NCI-H1436 (cell line): ENCODE measurements around the gene PARVA.
A peak's percentile ranks its signal among the peaks of the same experiment; 100 is the strongest.

ENCODE experiments used
- DNase-seq: peaks from one replicate; lab custom pipeline; 2025; lab: John Stamatoyannopoulos, UW

PARVA gene

DNA sequence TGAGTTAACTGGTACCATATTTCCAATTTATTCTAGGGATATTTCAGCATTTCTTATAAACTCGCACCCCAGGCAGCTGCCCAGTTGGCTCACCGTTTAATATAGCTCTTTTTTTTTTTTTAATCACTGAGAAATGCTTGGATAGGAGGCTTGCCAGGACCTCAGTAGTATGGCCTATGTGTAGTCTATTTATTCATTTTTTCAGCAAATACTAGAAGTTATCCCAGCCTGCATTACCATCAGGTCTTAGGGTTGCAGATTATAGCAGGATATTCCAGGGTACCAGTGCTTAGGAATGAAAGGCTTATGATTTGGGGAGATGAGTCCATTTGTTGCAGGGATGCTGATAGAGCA is 26.6 kb downstream of the PARVA start:
- DNase-seq, result no peak

DNA sequence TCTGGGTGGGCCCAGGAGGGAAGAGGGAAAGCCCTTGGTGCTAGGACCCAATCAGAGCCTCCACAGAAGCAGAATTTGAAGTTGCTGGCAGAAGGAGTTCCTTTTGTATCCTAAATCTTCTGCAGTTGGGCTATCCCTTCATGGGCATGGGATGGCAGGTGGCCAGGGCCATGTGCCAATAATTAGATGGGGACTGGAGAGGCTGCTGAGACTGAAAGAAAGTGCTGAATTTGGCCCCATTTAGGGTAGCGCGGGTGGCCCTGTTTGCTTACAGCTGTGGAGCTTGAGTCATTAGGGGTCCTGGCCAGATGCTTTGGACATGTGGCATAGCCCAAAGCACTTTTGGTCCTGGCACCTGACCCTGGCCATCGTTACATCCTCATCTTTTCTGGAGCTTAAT is 27.1 kb downstream of the PARVA start:
- DNase-seq, result no peak

DNA sequence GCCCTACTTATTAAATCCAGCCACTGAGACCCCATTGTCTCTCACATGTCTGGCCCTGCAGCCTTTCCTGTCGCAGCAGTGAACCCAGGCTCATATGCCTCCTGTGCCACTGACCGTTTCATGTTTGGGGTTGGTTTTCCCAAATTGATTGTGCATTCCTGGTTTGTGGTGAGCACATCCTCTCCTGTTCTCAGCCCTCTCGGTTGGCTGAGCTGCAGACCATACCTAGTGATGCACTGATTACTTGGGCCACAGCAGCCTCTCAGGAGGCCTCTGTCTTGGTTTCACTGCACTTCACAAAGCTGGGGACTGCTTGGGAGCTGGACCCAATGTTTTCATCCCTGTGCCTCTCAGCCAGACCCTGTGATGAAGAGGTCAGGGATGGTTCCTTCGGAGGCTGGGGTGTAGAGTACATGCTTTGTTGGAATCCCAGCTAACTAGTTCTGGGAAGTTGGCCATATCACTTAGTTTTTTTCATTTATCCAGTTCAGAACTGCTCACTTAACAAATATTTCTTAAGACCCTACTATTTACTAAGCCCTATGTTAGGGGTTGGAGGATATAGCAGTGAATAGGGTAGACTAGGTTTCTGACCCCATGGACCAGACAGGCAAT is 30.9 kb downstream of the PARVA start:
- DNase-seq, result no peak

DNA sequence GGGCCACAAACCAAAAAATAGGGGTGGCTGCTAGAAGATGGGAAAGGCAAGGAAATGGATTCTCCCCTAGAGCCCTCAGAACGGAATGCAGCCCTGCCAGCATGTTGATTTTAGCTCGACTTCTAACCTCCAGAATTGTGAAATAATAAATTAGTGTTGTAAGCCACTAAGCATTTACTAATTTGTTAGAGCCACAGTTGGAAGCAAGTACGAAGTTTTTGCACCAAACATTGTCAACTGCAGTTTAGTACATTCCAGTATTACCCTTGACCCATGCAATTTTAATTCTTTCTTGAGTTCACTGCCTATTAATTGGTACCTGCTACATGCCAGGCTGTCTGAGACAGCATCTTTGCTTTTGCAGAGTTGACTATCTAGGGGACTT is 32.2 kb downstream of the PARVA start:
- no peak for DNase-seq

DNA sequence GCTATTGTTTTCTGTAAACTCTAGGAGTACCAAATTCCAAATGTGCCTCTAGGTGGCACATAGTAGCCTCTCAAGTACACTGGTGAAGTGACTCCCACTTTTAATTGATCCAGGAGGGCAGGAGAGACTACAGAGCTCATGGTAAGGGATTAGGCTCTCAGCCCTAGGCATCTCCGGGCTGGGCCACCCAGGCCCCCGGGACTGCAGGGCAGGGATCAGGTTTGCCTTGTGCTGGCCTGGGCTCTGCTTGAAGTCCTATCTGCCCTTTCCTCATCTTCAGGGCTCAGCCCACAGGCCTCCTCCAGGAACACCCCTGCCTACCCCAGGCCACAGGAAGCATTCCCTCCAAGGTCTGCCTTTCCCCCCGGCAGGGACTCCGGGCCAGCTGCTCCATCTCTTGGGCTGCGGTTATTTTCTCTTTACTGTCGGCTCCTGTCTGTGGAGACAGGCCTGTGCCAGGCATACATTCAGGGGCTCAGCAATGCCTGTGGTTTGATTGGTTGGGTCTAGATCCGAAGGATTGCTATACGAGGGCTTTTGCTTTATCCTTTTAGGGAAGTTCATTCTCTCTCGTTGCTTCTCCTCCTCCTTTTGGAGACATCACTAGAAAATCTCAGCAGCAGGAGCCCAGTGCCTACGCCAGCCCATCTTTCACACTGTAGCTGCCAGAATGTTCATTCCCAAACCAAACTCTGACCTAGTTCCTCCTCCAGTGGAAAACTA is 32.8 kb downstream of the PARVA start:
- DNase-seq, result no peak

DNA sequence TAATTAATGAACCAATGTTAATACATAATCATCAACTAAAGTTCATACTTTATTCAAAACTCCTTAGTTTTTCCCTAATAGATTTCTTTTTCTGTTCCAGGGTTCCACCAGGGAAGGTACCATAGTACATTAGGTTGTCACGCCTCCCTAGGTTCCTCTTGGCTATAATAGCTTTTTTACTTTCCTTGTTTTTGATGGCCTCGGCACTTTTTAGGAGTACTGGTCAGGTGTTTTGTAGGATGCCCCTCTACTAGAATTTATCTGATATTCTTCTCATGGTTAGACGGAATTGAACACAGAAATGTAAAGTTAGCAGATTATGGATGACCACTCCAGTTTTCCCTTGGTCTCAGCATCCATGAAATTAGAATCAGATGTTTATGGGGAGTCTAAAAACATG is 34.0 kb downstream of the PARVA start:
- DNase-seq, result no peak

DNA sequence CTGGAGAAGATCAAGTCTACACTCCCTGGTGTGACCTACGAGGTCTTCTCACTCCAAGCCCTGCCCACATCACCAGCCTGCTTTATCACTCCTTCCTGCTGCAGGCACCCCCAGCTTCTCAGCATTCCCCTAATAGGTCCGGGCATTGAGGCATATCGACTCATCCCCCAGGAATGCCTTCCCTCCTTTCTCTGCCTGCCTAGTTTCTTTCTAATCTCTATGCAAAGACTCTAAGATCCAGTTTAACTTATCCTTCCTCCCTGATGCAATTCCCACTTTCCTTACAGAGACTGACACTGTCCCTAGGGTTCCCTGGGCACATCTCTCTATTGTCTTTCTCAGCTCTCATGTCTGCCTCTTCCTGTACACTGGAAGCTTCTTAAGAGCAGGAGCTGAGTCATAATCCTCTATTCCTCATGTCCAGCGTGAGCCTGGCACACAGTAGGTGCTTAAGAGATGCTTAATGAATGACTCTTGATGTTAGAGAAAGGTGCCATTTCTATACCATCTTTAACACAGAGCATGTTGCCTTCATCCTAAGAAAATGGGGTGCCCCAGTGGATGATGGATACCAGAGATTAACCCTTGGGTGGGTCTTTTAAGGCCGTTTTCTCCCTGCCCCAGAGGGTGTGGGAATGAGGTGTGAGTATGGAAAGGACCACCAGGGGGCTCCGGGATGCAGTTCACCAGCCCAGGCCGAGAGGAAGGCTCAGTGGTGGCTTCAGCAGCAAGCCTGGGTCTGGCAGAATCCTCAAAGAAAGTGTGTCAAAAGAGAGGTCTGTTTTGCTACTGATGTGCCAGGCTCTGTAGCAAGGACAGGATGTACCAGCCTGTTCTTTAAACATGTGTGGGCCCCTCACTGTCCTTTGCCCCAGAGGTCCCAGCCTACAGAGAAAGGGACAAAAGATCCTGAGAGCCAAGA is 34.7 kb downstream of the PARVA start:
- DNase-seq, result peak; percentile 63

DNA sequence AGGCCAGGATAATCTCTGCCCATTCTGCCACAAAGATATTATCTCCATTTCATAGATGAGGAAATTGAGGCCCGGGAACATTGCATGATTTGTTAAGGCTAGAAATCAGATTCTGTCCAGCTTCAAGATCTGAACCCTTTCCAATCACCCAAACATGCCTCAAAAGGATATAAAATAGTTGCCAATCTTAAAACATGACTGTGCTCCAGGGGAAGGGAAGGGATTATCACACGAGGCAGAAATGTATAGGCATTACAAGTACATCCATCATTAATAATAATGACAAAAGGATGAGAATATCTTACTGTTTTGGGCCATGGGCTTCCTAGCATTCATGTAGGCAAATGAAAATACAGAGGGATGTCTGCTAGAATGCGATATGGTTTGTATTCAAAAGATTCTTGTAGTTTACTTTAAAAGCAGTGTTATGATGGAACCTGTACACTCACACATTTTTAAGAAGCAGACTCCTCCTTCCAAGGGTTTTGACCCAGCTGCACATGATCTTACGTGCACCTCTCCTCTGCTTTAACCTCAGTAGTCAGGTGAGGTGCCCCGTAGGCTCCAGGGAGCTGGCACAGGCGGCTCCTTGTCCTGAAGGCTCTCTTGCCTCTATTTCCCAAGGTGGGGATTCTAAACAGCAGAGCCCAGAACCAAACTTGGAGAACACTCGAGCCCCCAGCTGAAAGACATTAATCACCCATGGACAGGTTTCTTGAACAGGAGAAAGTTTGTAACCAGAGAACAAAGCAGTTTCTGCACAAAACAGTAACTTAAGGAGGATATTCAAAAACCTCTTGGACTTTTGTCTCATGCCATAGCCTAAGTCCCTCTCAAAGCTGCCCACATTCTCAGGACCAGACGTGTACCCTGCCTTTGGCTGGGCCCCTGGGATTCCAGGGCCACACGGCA is 36.0 kb downstream of the PARVA start:
- DNase-seq, result no peak

DNA sequence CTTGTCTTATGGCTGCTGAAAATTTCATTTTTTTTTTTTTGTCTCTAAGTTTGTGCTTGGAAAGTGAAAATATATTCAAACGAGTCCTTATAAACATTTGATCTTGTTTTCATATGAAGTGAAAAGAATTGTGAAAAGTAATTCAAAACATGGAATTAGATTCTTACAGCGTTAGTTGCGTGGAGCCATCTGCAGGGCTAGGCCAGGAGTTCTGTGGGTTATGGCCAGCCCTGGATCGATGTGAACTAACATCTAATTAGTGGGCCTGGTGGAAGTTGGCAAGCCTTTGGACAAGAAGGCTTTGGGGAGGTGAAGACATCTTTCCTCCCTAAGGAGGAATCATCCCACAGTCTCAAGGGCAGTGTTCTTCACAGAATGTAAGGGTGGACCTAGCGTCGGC is 37.2 kb downstream of the PARVA start:
- DNase-seq, result no peak

DNA sequence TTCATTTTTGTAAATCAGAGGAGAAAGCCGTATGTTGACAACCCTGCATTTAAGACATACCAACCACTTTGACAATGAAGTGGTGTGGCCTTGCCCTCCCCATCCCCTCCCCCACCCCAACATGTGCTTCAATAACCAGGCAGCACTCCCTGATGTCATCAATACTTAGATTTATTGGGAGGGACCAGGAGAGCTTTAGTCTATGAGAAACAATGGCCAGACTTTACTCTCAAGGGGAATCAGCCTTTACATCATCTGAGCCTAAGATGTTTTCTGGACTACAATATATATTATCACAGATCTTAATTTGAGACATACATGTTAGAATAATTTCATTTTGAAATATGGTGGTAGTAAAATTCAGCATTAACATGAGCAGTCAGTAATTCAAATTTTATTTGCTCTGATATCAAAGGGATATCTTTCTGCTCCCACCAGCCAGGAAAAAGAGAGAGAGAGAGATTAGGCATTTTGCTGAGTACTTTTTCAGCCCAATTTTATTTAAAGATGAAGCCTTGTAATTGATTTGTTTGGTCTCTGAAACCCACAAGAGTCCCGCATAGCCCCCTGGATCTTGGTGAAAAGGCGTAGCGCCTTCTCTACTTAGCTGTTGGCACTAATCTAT is 38.1 kb downstream of the PARVA start:
- no peak for DNase-seq

DNA sequence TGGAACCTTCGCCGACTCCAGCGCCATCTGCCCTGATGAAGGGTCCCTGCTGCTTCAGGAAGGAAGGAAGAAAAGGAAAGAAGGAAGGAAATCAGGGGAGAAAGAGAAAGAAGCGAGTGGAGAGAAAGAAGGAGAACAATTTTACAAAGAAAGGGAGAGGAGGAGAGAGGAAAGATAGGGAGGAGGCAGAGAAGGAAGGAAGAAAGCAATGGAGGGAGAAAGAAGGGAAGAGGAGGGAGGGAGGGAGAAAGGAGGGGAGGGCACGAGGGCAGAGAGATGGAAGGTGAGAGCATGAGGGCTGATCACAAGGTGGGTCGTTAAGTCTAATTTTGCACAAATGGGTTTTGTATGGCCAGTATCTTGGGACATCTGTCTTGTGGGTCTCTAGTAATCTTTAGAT is 39.2 kb downstream of the PARVA start:
- no peak for DNase-seq

DNA sequence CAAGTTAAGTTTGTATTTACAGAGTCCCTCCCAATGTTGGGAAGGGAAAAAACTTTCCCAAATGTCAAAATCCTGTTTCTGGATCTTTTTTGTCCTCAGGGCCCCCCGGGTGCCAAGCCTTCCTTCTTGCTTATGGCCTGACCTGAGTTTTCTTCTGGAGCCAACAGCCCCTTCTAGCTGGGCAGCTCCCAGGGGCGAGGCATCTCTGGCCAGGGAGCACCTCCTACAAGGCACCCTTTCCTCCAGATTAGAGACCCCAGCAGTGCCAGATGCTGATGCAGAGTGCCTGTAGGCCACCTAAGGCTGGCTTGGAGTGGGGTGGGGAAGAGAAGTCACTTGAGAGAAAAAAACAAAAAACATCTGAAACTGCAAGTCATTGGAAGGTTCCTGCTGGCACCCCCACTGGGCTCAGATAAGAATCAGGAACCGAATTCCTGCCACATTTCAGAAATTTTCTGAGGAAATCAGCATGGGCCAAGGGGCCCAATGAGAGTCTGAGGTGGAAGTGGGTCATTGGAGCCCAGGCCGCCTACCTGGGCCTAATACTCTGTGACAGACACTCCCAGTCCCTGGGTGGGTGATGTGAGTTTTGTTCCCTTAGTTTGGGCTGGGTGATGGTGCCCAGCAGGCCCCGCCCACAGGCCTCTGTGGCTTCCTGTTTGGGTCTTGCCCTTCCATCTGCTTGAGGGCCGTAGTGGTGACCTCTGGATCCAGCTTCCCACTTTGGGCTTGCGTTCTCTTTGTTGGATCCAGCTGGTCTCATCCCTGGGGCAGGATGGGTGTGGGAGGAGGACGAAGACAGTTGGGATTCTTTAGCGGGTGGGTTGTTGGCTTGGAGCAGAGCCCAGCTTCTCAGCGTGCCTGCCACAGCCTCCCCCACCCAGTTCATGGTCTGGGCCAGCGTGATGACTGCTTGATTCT is 40.6 kb downstream of the PARVA start:
- DNase-seq, result no peak

DNA sequence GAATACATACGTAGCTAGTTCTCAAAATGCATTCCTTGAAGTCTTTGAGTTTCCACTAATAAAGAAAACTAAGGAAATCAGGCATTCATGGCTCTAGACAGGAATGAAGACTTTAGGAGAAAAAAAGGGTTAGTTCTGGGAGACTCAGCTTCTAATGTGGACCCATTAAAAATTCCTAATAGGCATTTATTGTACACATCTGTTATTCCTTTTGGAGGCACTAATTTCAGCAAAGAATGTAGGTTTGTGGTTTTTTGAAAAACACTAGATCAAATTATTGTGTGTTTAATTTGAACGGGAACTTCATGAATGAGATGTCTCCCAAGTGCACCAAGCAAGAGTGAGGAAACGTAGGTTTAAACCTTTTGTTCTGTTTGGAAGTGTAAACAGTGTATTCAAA is 42.7 kb downstream of the PARVA start:
- DNase-seq, result no peak

DNA sequence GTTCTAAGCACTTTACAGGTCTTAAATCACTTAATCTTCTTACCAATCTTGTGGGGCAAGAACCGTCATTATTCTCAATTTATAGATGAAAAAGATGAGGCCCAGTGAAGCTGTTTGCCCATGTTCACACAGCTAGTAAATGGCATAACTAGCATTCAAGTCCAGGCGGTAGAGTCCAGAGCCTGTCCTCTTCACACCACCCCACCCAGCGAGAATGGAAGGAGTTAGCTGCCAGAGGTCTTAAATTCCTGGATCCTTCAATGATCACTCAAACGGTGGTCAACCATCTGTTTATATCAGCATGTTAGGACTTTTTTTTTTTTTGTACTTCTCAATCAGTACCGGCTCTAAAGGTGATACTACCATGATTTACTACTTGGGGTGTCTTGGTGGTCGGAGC is 43.3 kb downstream of the PARVA start:
- no peak for DNase-seq

DNA sequence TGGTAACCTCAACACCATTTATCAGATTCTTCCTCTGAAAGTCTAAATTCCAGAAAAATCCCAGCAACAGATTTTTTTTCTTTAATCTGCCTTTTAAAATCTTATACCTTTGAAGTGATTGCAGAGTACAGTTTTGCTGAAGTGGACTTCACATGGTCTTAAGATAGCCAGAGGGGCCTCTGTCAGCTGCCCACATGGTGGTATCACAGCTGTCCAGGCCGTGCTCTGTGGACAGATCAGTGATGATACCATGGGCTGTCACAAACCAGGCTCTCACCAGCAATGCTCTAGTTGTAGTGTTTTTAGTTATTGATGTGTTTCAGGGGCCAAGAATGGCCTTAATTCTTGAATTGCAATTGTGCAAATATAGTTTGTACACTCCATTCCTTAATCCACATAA is 44.0 kb downstream of the PARVA start:
- DNase-seq, result no peak

DNA sequence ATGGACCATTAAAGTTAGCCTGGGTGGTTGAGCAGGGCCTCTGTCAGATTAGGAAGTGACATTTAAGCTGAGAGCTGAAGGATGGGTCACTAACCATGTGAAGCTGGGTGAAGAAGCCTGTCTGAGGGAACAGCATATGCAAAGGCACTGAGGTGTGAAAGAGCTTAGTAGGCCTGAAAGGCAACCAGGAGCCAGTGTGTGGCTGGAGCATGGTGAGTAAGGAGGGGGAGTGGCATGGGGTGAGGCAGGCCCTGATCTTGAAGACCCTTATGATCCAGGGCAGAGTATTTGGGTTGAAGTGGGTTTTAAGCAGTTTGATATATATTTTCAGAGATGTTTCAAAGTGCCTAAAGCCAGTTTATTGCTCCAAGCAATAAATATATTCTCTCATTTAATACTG is 48.8 kb downstream of the PARVA start:
- DNase-seq, result no peak

DNA sequence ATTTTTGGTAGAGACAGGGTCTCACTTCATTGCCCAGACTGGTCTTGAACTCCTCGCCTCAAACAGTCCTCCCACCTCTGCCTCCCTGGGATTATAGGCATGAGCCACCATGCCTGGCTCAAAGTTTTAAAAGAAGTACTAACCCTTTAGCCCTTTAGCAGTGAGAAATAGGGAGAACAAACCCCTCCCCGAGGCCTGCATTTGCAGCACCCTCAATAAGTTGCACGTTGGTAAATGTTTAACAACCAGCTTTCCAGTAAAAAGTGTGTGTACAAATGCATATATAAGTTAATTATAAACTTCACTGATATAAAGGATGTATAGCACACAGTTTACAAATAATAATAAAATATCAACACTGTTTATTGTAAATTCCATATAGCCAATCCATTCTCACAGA is 51.8 kb downstream of the PARVA start:
- no peak for DNase-seq

DNA sequence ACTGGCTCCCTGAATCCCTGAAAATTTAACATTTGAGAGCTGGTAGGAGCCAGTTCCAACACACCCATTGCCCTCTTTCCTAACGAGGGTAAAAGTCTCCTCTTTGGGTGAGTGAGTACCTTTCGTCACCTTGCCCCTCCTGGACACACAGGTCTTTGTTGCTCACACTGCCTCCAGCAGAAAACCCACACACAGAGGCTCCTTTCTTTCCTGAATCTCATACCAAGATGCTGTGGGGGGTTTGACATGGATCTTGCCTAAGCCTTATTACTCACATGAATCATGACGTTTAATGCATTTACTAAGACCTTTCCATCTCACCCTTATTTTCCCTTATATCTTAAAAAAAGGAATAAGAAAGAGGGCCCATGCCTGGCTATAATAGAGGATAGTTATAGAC is 53.0 kb downstream of the PARVA start:
- DNase-seq, result no peak

DNA sequence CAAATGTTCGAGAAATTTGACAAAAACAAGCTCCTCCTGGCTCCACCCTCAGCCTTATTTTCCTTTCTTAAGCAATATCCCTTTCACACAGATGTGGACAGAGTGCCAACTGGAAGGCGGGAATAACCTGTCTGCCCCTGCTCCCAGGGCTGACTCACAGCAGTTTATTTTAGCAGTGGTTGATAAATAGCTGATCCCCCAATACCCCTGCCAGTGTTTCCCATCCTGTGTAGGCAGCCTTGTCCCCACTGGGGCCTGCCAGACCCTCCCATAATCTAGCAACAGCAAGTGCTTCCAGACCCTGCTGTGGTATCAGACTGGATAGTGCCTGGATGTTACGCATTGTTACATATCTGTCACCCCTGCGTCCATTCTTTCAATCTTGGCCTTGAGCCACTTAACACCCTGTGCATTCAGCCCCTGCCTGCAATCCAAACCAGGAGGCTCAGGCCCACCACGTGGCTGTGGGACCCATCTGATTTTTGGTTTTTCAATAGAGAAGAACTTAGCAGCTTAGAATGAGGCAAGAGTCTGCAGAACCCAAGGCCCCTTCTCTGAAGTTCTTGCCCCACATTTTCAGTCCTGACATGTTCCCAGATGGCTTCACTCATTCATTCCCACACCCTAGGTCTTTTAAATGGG is 53.7 kb downstream of the PARVA start:
- DNase-seq, result no peak

DNA sequence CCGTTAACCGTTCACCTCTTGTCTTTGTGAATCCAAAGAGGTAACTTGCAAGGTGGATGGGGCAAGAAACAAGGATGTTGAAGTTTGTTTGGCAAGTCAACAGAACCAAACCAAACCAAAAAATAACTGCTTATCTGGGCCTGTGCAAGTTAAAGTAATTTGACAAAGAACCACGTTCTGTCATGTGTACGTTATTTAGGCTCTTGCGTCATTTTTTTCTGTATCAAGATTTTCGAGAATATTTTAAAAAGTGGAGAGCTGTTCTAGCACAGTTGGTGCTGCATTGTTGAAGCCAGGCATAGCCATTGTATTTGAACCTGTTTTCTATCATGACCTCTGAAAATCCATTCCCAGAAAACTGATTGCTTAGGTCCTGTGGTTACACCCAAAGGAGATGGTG is 55.1 kb downstream of the PARVA start:
- no peak for DNase-seq
